Measurements from ENCODE around the gene RAP2A. TPM values are rescaled to one million over a fixed set of nuclear protein-coding genes. Genes with fewer than 3 reads are reported as not detected.

RAP2A gene
- total and polyA plus RNA-seq, 4 donors = 3.1 to 37.2 (median 6.7) TPM

- TF ChIP-seq ZBTB33 (IDR thresholded peaks at IDR 0.05) = no peak
- no peak for TF ChIP-seq TAF1 (conservative IDR thresholded peaks at IDR 0.05)
- no peak for TF ChIP-seq FOXA2 (IDR thresholded peaks at IDR 0.05)
- TF ChIP-seq YY1 (IDR thresholded peaks at IDR 0.05) = no peak
- TF ChIP-seq FOXA1 (IDR thresholded peaks at IDR 0.05) = no peak
- TF ChIP-seq HNF4G (IDR thresholded peaks at IDR 0.05) = no peak
Observed at GRCh38 chr13:97496511-97496910, 62.5 kb downstream of the RAP2A start (continued).

GRCh38 chr13:97497400-97497799 lies 63.4 kb downstream of the RAP2A start:
- H3K27ac ChIP-seq (ENCODE audit: low read depth in 1 of 2, low read length in 2 of 2) = no peak overlapping the region
- TF ChIP-seq SP1 (IDR thresholded peaks at IDR 0.05) = no peak

GRCh38 chr13:97498419-97498818 lies 64.5 kb downstream of the RAP2A start:
- 72% methylated on average over 1 of the region's 1 CpG for WGBS
- no peak for TF ChIP-seq FOXA1 (IDR thresholded peaks at IDR 0.05)
- TF ChIP-seq ATF3 (IDR thresholded peaks at IDR 0.05) = no peak
- no peak for TF ChIP-seq HNF4G (IDR thresholded peaks at IDR 0.05)
- TF ChIP-seq ZBTB33 (IDR thresholded peaks at IDR 0.05) = no peak
- TF ChIP-seq RAD21 (IDR thresholded peaks at IDR 0.05) = no peak
- TF ChIP-seq EGR1 (IDR thresholded peaks at IDR 0.05; ENCODE audit: low read depth in 2 of 2) = no peak
- no peak for TF ChIP-seq YY1 (IDR thresholded peaks at IDR 0.05)
- TF ChIP-seq FOXA2 (IDR thresholded peaks at IDR 0.05) = no peak
- no peak for TF ChIP-seq HNF4A (conservative IDR thresholded peaks at IDR 0.05)
- TF ChIP-seq MAX (IDR thresholded peaks at IDR 0.05) = no peak
- no peak for TF ChIP-seq CTCF (IDR thresholded peaks at IDR 0.05; ENCODE audit: low read depth, low read length, missing input control)
- TF ChIP-seq NR2F2 (IDR thresholded peaks at IDR 0.05) = no peak
- TF ChIP-seq RXRA (IDR thresholded peaks at IDR 0.05) = no peak
- TF ChIP-seq SP1 (IDR thresholded peaks at IDR 0.05) = no peak
- no peak for TF ChIP-seq JUND (IDR thresholded peaks at IDR 0.05)
- H3K27ac ChIP-seq (ENCODE audit: low read depth in 1 of 2, low read length in 2 of 2) = no peak overlapping the region

More at GRCh38 chr13:97497400-97497799, 63.4 kb downstream of the RAP2A start:
- H3K27me3 ChIP-seq (ENCODE audit: control insufficient read depth in 4 of 4, insufficient read depth in 4 of 4, low read length in 3 of 4) = no peaks in the 10 kb centered on the region
- H3K36me3 ChIP-seq (ENCODE audit: control insufficient read depth in 4 of 4, insufficient read depth in 3 of 4, low read depth in 1 of 4, low read length in 3 of 4) = no peaks in the 10 kb centered on the region
- H3K9me3 ChIP-seq (ENCODE audit: control insufficient read depth in 4 of 4, low read length in 3 of 4) = no peaks in the 10 kb centered on the region
- whole genome bisulfite sequencing = 86% methylated on average over 3 of the region's 3 CpGs
- no peak overlapping the region for H3K9ac ChIP-seq (ENCODE audit: low read depth in 1 of 2, low read length in 2 of 2)
- DNase-seq (ENCODE audit: low spot score) = no peak
- no peaks in the 10 kb centered on the region for H3K4me1 ChIP-seq (ENCODE audit: control insufficient read depth in 4 of 4, insufficient read depth in 4 of 4, low read length in 3 of 4)
- no peak overlapping the region for H3K4me3 ChIP-seq (ENCODE audit: low read depth in 1 of 3, low read length in 3 of 3)

More at GRCh38 chr13:97498419-97498818, 64.5 kb downstream of the RAP2A start:
- H3K4me3 ChIP-seq (ENCODE audit: low read depth in 1 of 3, low read length in 3 of 3) = no peak overlapping the region
- no peaks in the 10 kb centered on the region for H3K4me1 ChIP-seq (ENCODE audit: control insufficient read depth in 4 of 4, insufficient read depth in 4 of 4, low read length in 3 of 4)
- no peaks in the 10 kb centered on the region for H3K27me3 ChIP-seq (ENCODE audit: control insufficient read depth in 4 of 4, insufficient read depth in 4 of 4, low read length in 3 of 4)
- no peaks in the 10 kb centered on the region for H3K36me3 ChIP-seq (ENCODE audit: control insufficient read depth in 4 of 4, insufficient read depth in 3 of 4, low read depth in 1 of 4, low read length in 3 of 4)
- H3K9me3 ChIP-seq (ENCODE audit: control insufficient read depth in 4 of 4, low read length in 3 of 4) = no peaks in the 10 kb centered on the region
- no peak for DNase-seq (ENCODE audit: low spot score)
- no peak overlapping the region for H3K9ac ChIP-seq (ENCODE audit: low read depth in 1 of 2, low read length in 2 of 2)

All from liver (tissue), 9 donors.